GDM1 (cell line): ENCODE measurements around the gene SPRR5.

ENCODE experiments used
- DNase-seq: peaks from one replicate; lab custom pipeline; 2025; lab: John Stamatoyannopoulos, UW

The SPRR5 gene

GRCh38 chr1:152983234-152983633 is 36.2 kb downstream of the SPRR5 start:
- DNase-seq, result no peak

- no peak for DNase-seq
These were observed 36.7 kb downstream of the SPRR5 start, which contains the start of gene SPRR1A for GRCh38 chr1:152983743-152984142. TSS of gene SPRR1A (plus strand) at chr1:152984081. CDS start at chr1:152985231, 1,150 bp downstream.

DNA sequence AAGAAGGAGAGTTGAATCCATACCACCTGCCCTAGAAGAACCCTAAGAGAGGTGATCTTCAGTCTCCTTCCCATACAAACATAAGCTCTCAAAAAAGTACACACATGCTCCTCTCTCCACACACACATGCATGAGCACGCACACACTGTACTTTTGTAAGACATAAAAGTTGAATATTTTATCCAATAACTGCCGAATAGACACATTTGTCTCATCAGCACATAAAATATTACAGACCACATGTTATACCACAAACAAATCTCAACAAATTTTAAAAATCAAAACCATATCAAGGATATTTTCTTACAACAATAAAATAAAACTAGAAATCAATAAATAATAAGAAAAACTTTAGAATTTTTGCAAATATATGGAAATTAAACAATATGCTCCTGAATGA is 39.6 kb downstream of the SPRR5 start:
- DNase-seq, result no peak

DNA sequence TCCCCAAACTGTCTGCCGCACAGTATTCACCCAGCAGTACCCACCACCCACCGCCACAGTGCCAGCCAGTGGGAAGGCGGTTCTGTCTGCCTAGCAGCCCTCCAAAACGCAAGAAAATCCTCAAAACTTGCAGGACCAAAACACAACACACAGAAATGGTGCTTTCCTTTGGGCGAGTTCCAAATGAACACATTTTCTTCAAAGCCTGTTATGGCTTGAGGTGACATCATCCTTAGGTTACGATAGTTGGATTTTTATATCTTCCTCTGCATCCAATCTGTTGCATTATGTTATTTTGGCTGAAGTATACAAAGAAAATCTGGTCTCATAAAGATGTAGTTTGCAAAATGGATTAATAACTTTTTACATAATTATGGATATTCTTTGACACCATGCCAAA is 46.2 kb downstream of the SPRR5 start:
- DNase-seq, result no peak

DNA sequence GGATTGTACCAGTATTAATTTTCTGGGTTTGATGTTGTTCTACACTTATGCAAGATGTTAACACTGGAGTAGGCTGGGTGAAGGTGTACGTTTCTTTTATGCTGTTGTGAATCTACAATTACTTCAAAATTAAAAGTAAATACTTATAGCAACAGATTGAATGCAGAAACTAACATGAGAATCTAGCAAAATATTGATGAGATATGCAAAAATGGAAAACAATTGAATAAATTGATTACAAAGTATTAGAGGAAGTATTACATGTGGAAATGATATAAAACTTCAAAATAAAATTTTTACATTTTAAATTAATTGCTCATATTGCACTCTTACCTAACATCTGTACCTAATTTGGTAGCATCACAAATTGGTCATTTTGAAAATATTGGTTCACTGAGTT is 48.8 kb downstream of the SPRR5 start:
- DNase-seq, result no peak

DNA sequence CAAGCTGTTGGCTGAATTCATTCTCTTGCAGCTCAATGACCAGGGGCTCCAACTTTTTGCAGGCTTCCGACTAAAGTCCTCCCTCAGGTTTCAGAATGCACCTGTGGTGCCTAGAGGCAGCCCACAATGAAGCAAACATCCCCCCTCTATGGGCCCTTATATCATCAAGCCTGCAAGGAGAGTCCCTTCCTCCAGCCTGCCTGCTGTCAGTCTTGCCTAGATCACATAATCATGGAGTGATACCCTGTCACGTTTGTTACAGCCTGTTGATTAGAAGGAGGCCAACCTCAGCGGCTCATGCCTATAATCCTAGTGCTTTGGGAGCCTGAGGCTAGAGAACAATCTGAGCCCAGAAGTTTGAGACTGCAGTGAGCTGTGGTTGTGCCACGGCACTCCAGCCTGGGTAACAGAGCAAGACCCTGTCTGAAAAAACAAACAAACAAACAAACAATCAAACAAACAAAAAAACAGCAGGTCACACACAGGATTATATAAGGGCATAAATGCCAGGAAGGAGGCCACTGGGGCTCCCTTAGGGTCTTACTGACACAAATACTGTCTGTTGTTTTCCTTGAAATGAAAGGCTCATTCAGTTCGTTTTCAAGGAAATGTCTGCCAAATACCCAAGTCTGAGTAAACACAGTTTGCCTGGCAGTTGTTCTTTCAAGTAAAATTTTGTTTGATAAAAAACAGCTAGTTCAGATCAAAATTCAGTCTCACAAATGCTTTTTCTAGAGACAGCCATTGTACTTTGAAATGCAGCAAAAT is 49.8 kb downstream of the SPRR5 start:
- DNase-seq, result no peak

- DNase-seq, result no peak
These were observed 50.9 kb downstream of the SPRR5 start for GRCh38 chr1:152997901-152998300.

- no peak for DNase-seq
These were observed 51.5 kb downstream of the SPRR5 start for GRCh38 chr1:152998476-152998875.
